Non-pigmented ciliary epithelial cell (primary cell): Measurements from ENCODE around the gene DUSP28.
"Not testable (repeated sequence)": the region's sequence is repeated elsewhere in the genome, so short reads cannot be mapped to it uniquely, and the experiment has no call there.

ENCODE experiments used
- DNase-seq: peaks from one replicate; pipeline ENCODE4 v3.0.0-alpha.2; 2010; ENCODE audit warnings: low read depth

The DUSP28 gene

GRCh38 chr2:240560480-240561324 is 545 bp downstream of the DUSP28 start:
- peak; percentile 85 for DNase-seq

- no peak for DNase-seq
Observed at GRCh38 chr2:240561325-240561971, 1.3 kb downstream of the DUSP28 start.

- not testable (repeated sequence) for DNase-seq
Observed at GRCh38 chr2:240563231-240563630, 3.1 kb downstream of the DUSP28 start.

- DNase-seq, result no peak
Observed at GRCh38 chr2:240563951-240564560, 3.9 kb downstream of the DUSP28 start.

- no peak for DNase-seq
Observed at GRCh38 chr2:240564561-240565332, 4.6 kb downstream of the DUSP28 start.

- DNase-seq, result no peak
Observed at GRCh38 chr2:240565333-240566202, 5.4 kb downstream of the DUSP28 start.

GRCh38 chr2:240566203-240567136 is 6.3 kb downstream of the DUSP28 start:
- DNase-seq, result no peak

GRCh38 chr2:240567137-240567871 is 7.1 kb downstream of the DUSP28 start:
- no peak for DNase-seq

- DNase-seq, result no peak
Observed at GRCh38 chr2:240567872-240568677, 7.9 kb downstream of the DUSP28 start, which contains the start of gene RNPEPL1. Gene RNPEPL1 (plus strand): TSS chr2:240568484. CDS start chr2:240568587, 103 bp downstream.

- DNase-seq, result no peak
Observed at GRCh38 chr2:240568678-240569522, 8.7 kb downstream of the DUSP28 start.

GRCh38 chr2:240569523-240569997 is 9.4 kb downstream of the DUSP28 start:
- no peak for DNase-seq

GRCh38 chr2:240569998-240570530 is 9.9 kb downstream of the DUSP28 start:
- DNase-seq, result no peak

GRCh38 chr2:240570531-240571313 is 10.6 kb downstream of the DUSP28 start:
- no peak for DNase-seq

GRCh38 chr2:240571314-240571973 is 11.3 kb downstream of the DUSP28 start:
- DNase-seq, result no peak

- no peak for DNase-seq
Observed at GRCh38 chr2:240572141-240573031, 12.2 kb downstream of the DUSP28 start.
